MV-4-11 (cell line): Measurements from ENCODE around the gene RAB3IL1.
"Not testable (repeated sequence)": the region's sequence is repeated elsewhere in the genome, so short reads cannot be mapped to it uniquely, and the experiment has no call there.

Experiments
- DNase-seq: peaks from one replicate; lab custom pipeline; 2025; lab: John Stamatoyannopoulos, UW

Gene RAB3IL1, protein sequence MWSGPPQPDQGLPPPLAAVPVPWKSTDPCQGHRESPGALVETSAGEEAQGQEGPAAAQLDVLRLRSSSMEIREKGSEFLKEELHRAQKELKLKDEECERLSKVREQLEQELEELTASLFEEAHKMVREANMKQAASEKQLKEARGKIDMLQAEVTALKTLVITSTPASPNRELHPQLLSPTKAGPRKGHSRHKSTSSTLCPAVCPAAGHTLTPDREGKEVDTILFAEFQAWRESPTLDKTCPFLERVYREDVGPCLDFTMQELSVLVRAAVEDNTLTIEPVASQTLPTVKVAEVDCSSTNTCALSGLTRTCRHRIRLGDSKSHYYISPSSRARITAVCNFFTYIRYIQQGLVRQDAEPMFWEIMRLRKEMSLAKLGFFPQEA

DNA sequence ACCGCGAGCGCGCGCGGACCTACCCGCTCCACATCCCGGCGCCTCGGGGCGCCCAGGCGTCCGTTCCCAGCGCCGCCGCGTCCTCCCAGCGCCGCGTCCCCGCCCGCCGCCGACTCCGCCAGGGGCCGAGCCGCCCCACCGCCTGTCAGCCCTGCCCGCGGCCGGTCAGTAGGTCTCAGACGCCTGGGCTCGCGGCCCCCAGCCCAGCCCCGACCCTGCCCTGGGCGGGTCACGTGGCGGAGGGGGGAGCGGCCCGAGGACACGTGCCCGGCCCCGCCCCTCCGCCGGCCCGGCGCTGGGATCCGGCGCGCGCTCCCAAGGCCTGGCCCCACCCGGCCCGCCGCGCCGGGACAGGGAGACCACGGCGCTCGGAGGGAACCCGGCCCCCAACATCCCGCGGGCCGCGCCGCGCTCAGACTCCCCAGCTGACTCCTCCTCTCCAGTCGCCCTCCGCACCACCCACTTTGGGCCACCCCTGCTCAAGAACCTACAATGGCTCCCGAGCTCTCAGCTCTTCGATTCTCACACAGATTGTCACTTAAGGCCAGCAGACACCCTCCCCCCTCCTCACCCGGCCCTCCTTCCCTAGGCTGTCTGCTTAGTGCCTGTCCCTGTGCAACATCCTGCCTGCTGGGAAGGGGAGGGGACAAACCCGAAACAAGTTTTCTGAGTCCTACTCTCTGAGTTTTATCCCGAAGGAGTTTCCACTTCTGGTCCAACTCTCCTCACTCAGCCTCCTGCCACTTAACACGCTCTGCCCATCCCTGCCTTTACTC, at the start of gene RAB3IL1:
Gene RAB3IL1 (minus strand): TSS at position 233 of the 776 bp plus-strand sequence. CDS start 199 bp downstream, at position 34.
- no peak for DNase-seq

GRCh38 chr11:61966734-61967115, 49.4 kb upstream of the RAB3IL1 start:
- DNase-seq: no peak

DNA sequence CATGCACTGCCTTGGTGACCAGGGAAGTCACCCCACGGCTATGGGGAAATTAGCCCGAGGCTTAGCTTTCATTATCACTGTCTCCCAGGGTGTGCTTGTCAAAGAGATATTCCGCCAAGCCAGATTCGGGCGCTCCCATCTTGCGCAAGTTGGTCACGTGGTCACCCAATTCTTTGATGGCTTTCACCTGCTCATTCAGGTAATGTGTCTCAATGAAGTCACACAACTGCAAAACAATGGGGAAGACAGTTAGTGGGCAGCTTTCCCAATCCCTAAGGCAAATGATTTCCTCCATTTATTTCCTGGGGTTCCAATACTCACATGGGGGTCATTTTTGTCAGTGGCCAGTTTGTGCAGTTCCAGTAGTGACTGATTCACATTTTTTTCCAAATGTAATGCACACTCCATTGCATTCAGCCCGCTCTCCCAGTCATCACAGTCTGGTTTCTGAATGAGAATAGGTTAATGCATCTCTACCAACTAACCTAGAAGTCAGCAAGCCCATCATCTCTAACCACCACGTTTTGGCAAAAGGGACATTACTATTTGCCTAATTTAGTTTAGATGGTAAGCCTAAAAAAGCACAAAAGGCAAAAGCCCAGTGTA, 47.4 kb upstream of the RAB3IL1 start:
- DNase-seq: not testable (repeated sequence)

DNA sequence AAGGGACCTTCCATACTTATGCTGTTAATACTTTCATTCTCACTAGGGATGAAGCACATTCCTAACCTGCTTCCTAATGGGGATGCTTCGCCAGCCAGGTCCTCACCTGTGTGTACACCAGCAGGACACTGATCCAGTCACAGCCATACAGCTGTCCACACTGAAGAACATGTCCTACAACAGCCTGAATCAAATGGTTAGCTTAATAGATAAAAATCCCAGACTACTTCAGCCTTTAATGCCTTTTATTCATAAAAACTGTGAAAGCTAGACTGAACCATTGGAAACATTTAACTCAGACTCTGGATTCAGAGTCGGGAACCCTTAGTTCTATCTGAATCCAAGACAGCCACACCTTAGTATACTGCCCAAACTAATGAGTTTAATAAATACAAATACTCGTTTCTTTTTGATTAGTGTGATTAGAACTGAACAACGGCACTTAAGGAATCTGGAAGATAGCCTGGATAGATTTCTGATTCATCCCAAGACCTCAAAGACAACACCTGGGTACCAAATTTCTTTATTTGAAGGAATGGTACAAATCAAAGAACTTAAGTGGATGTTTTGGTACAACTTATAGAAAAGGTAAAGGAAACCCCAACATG, 46.8 kb upstream of the RAB3IL1 start:
- DNase-seq: no peak

DNA sequence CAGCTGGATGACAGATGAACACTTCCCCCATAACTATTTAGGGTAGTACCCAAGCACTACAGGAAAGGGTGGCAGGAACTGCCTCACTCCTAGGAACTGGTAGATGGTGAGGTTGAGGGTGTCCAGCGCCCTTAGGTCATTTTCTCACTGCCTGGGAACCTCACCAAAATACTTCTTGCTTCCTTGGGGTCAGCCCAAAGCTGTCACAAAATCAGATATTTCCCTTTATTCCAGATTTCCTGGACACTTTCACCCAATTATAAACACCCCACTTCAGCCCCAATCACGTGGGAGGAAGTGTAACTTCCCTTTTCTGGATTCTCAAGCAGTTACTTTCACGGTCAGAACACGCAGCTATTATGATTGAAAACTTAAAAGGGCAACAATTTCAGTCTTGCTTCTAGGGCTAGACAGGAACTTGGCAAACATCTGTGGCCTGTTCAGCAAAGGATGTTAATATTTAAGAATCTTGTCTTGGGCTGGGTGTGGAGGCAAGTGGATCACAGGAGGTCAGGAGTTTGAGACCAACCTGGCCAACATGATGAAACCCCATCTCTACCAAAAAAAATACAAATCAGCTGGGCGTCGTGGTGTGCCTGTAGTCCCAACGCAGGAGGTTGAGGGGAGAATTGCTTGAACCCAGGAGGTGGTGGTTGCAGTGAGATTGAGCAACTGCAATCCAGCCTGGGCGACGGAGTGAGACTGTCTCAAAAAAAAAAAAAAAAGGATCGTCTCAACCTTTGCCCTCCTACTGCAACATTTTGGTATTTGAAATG, 46.1 kb upstream of the RAB3IL1 start:
- DNase-seq: peak; percentile 94

DNA sequence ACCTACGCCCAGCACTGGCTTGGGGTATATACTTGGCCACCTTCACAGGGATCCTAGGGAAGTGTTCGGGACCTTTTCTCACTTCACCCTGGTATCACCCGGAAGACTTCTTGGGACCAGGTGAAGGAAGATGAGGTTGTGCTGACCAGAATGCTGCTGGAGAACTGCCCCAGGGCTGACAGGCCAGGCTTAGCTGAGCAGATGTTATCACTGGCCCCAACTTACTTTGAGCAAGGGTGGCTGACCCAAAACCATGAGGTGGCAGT, 45.6 kb upstream of the RAB3IL1 start:
- no peak for DNase-seq

DNA sequence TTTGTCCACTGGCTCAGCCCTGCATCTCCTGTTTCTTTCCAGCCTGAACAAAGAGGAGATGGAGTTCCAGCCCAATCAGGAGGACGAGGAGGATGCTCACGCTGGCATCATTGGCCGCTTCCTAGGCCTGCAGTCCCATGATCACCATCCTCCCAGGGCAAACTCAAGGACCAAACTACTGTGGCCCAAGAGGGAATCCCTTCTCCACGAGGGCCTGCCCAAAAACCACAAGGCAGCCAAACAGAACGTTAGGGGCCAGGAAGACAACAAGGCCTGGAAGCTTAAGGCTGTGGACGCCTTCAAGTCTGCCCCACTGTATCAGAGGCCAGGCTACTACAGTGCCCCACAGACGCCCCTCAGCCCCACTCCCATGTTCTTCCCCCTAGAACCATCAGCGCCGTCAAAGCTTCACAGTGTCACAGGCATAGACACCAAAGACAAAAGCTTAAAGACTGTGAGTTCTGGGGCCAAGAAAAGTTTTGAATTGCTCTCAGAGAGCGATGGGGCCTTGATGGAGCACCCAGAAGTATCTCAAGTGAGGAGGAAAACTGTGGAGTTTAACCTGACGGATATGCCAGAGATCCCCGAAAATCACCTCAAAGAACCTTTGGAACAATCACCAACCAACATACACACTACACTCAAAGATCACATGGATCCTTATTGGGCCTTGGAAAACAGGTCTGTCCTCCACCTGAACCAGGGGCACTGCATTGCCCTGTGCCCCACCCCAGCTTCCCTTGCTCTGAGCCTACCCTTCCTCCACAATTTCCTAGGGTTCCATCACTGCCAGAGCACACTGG, 45.0 kb upstream of the RAB3IL1 start:
- no peak for DNase-seq

- no peak for DNase-seq
Measured at GRCh38 chr11:61961570-61962212, 44.3 kb upstream of the RAB3IL1 start.

GRCh38 chr11:61960532-61960931, 43.2 kb upstream of the RAB3IL1 start:
- no peak for DNase-seq

DNA sequence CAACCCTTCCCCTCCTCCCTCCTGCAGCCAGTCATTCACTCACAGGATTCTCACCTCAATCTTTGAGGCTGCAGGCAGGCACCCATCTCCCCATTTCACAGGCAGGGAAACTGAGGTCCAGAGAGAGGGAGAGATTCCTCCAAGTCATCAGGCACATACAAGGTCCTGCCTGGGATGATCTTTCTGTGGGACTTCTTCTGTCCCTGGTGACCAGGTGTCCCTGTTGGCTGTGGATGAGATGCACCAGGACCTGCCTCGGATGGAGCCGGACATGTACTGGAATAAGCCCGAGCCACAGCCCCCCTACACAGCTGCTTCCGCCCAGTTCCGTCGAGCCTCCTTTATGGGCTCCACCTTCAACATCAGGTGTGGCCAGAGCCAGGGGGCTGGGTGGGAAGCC, 42.3 kb upstream of the RAB3IL1 start:
- no peak for DNase-seq

- no peak for DNase-seq
Measured at GRCh38 chr11:61959114-61959513, 41.7 kb upstream of the RAB3IL1 start.

DNA sequence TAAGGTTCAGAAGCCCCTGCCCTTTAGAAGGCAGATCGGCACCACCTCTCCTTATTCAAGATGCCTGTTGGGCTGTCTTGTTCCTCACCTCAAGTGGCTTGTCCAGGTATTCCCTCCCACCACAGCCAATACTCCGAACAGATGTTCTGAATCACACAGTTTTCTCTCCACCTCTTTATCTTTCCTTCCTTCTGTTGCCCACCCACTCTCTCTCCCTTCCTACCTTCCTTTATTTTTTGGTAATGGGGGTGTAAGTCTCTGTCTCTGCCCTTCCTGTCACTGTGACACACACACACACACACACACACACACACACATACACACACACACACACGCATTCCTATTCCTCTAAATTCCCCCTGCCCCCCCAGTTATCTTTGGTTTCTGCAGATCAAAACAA, 41.2 kb upstream of the RAB3IL1 start:
- no peak for DNase-seq

- DNase-seq: no peak
Measured at GRCh38 chr11:61957021-61957770, 39.8 kb upstream of the RAB3IL1 start.

GRCh38 chr11:61956191-61957020, 39.0 kb upstream of the RAB3IL1 start:
- no peak for DNase-seq

- DNase-seq: no peak
Measured at GRCh38 chr11:61955422-61956135, 38.2 kb upstream of the RAB3IL1 start.

- DNase-seq: peak; percentile 90
Measured at GRCh38 chr11:61954851-61955421, 37.6 kb upstream of the RAB3IL1 start.

DNA sequence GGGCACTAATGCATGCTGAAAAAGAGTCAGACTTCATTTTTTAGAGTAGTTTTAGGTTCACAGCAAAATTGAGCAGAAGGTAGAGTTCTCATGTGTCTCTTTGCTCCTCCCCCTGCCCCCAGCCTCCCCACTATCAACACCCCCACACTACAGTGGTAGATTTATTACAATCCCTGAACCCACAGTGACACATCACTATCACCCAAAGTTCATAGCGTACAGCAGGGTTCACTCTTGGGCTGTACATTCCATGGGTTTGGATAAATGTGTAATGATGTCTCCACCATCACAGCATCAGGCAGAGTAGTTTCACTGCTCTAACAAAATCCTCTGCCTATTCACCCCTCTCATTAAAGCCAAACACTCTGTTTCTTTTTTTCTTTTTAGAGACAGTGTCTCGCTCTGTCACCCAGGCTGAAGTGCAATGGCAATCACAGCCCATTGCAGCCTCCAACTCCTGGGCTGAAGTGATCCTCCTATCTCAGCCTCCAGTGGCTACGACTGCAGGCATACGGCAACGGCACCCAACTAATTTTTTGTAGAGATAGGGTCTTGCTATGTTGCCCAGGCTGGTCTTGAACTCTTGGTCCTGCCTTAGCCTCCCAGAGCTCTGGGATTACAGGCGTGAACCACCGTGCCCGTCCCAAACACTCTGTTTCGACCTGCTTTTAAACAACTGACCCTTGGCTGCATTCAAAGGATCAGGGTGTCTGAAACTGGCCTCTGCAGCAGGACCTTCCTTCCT, 36.9 kb upstream of the RAB3IL1 start:
- DNase-seq: peak; percentile 21
